PC-9 (cell line): ENCODE data around the gene CRACDL. TPM values are rescaled to one million over a fixed set of nuclear protein-coding genes. Genes with fewer than 3 reads are reported as not detected.

Experiments used
- BruUV-seq: library from RNA; stranded (reverse); fragments of 400-500 nt; replicated peaks from 2 replicates; lab custom pipeline; 2021; lab: Mats Ljungman, UMichigan
- CTCF ChIA-PET: fragments of 300-600 bp; sonication (Branson Sonifier 250); formaldehyde crosslinking; loops from one replicate; lab custom pipeline; 2022; ENCODE audit warnings: antibody characterized with exemption; lab: Charles Lee
- POLR2A ChIA-PET: fragments of 300-600 bp; sonication (Branson Sonifier 250); formaldehyde crosslinking; loops from one replicate; lab custom pipeline; 2022; ENCODE audit warnings: antibody characterized with exemption; ENCODE audit not compliant: unreplicated experiment; lab: Charles Lee
- DNase-seq, 2 experiments: peaks; one replicate each; pipeline versions ENCODE4 v3.0.0 to v3.0.0-alpha.2; 2015 to 2022; ENCODE audit warnings: mixed read lengths in 1 of 2
- H2AFZ ChIP-seq: fragments of 200-600 bp; sonication (generic); 2 replicates; pipeline ENCODE4 v1.8.1; 2017; ENCODE audit warnings: antibody characterized with exemption
- H3F3A ChIP-seq: fragments of 200-600 bp; sonication (generic); 2 replicates; pipeline ENCODE4 v1.8.1; 2017; ENCODE audit warnings: antibody characterized with exemption, mild to moderate bottlenecking, low read depth; ENCODE audit not compliant: insufficient read depth
- H3K27ac ChIP-seq: fragments of 200-600 bp; sonication (generic); 2 replicates; pipeline ENCODE4 v1.6.1; 2016; ENCODE audit warnings: mixed run types
- H3K27me3 ChIP-seq: fragments of 200-600 bp; sonication (generic); 2 replicates; pipeline ENCODE4 v1.6.1; 2016; ENCODE audit warnings: low read depth, mixed run types; ENCODE audit not compliant: insufficient read depth
- H3K36me3 ChIP-seq: fragments of 200-600 bp; sonication (generic); 2 replicates; pipeline ENCODE4 v1.6.1; 2016; ENCODE audit warnings: low read depth, mixed run types
- H3K4me1 ChIP-seq: fragments of 200-600 bp; sonication (generic); replicated peaks from 2 replicates; pipeline ENCODE4 v1.6.1; 2016; ENCODE audit warnings: mixed run types; ENCODE audit not compliant: insufficient read depth
- H3K4me2 ChIP-seq: fragments of 200-600 bp; sonication (generic); 2 replicates; pipeline ENCODE4 v1.6.1; 2017; ENCODE audit warnings: mixed run types
- H3K4me3 ChIP-seq: fragments of 200-600 bp; sonication (generic); 2 replicates; pipeline ENCODE4 v1.6.1; 2016; ENCODE audit warnings: mixed run types
- H3K79me2 ChIP-seq: fragments of 200-600 bp; sonication (generic); 2 replicates; pipeline ENCODE4 v1.6.1; 2017; ENCODE audit warnings: low read depth, mixed run types
- H3K9me2 ChIP-seq: fragments of 200-600 bp; sonication (generic); 2 replicates; pipeline ENCODE4 v1.8.1; 2017; ENCODE audit warnings: mild to moderate bottlenecking; ENCODE audit not compliant: insufficient read depth
- H3K9me3 ChIP-seq: fragments of 200-600 bp; sonication (generic); 2 replicates; pipeline ENCODE4 v1.8.1; 2016; ENCODE audit warnings: low read depth; ENCODE audit not compliant: insufficient read depth
- H4K20me1 ChIP-seq: fragments of 200-600 bp; sonication (generic); 2 replicates; pipeline ENCODE4 v1.8.1; 2017; ENCODE audit not compliant: insufficient read depth
- EZH2 ChIP-seq: fragments of 200-600 bp; sonication (generic); IDR thresholded peaks from 2 replicates; pipeline ENCODE4 v1.8.0; 2017; ENCODE audit warnings: antibody characterized with exemption, low read depth
- intact Hi-C: fragments of 100-400 bp; cut with micrococcal nuclease; formaldehyde crosslinking; loops from one replicate; pipeline ENCODE4 v1.10.0; 2022; ENCODE audit not compliant: unreplicated experiment
- total RNA-seq: library from RNA; stranded (reverse); gene quantifications from 2 replicates; pipeline ENCODE4 v1.2.3, GENCODE V29; 2021
- TF ChIP-seq, protein P1 (sequence below): fragments of 200-600 bp; sonication (generic); conservative IDR thresholded peaks from 2 replicates; pipeline ENCODE4 v1.6.1; 2017; ENCODE audit warnings: mixed run types, antibody characterized with exemption, mild to moderate bottlenecking, moderate library complexity

The CRACDL gene
- total RNA-seq, 1 experiment from 2014 or later: 33.7 TPM

DNA sequence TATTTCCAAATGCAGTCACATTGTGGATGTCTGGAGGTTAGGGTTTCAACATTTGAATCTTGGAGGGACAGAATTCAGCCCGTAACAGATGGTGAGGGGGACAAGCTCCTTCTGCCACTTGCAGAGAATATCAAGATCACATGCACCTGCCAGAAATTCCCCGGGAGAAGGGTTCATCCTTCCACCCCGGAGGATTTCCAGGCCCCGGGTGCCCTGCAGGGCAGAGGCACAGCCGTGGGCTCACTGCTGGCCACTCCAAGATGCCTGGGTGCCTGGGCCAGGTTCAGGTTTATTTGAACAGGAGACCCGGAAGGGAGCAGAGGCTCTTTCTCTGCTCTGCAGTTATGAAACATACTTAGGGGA lies 166.9 kb downstream of the CRACDL start:
- Histone ChIP-seq H3F3A (peaks cover 21% of the 10 kb centered on the region), H3K4me1 (peaks cover 34% of the 10 kb centered on the region), H3K79me2 (no peaks in the 10 kb centered on the region), H3K36me3 (no peaks in the 10 kb centered on the region), H3K4me2 (0 out of 2 replicates have a peak overlapping the region, but pooled peaks have one; percentile 2), H3K27ac (no peak overlapping the region), H2AFZ (no peak overlapping the region), H4K20me1 (no peaks in the 10 kb centered on the region), H3K27me3 (no peaks in the 10 kb centered on the region), H3K4me3 (no peak overlapping the region), H3K9me3 (no peaks in the 10 kb centered on the region), H3K9me2 (no peaks in the 10 kb centered on the region)
- DNase-seq: no peak
- no TSS peak for BruUV-seq
- intact Hi-C loops: no loop called here
- no peak for TF ChIP-seq EZH2
- TF ChIP-seq, protein P1, sequence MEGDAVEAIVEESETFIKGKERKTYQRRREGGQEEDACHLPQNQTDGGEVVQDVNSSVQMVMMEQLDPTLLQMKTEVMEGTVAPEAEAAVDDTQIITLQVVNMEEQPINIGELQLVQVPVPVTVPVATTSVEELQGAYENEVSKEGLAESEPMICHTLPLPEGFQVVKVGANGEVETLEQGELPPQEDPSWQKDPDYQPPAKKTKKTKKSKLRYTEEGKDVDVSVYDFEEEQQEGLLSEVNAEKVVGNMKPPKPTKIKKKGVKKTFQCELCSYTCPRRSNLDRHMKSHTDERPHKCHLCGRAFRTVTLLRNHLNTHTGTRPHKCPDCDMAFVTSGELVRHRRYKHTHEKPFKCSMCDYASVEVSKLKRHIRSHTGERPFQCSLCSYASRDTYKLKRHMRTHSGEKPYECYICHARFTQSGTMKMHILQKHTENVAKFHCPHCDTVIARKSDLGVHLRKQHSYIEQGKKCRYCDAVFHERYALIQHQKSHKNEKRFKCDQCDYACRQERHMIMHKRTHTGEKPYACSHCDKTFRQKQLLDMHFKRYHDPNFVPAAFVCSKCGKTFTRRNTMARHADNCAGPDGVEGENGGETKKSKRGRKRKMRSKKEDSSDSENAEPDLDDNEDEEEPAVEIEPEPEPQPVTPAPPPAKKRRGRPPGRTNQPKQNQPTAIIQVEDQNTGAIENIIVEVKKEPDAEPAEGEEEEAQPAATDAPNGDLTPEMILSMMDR: no peak
- ChIA-PET CTCF (no interaction called here), POLR2A (no interaction called here)

DNA sequence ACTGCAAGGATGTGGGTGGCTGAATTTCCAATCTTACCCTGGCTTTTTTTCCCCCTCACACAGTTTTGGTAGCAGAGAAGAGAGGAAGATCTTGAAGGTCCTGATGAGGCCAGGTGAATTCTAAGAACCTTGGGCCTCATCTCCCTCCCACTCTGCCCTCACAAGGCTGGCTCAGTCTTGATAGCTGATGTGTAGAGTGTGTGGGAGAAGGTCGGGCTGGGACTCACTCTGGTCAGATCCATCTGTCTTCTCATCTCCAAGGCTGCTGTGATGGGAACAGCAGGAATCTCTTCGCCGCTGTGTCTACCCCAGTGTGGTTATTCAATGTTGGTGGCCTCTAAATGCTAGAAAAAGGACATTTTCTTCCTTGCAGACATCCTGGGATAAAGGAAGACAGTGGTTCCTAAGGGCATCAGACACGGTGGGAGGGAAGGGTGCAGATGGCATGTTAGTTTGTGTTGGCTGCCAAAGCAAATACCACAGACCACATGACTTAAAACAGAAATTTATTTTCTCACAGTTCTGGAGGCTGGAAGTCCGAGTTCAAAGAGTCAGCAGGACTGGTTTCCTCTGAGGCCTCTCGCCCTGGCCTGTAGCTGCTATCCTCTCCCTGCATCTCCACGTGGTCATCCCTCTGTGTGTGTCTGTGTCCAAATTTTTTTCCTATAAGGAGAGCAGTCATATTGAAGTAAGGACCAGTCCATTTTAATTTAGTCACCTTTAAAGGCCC lies 167.5 kb downstream of the CRACDL start:
- peak; percentile 32 to 76 for DNase-seq
- 0 out of 2 replicates have a peak overlapping the region, but pooled peaks have one; percentile 2 for H3K4me2 ChIP-seq

DNA sequence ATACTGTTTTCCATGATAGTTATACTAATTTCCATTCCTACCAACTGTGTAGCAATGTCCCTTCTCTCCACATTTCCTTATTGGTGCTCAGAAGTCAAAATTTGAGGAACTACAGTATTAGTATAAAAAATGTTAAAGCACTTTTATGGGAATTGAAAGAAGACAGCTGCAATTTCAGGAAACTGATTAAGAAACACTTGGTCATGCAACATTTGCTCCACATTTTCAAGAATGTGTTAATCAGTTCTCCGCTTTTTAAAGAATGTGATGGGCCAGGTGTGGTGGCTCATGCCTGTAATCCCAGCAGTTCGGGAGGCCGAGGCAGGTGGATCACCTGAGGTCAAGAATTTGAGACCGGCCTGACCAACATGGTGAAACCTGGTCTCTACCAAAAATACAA lies 171.5 kb downstream of the CRACDL start:
- no peak for TF ChIP-seq EZH2
- TF ChIP-seq, protein P1: no peak
- no peak overlapping the region for H3K27ac ChIP-seq
- intact Hi-C loops: no loop called here
- H3K9me3 ChIP-seq: no peaks in the 10 kb centered on the region
- CTCF ChIA-PET: no interaction called here
- H3K27me3 ChIP-seq: no peaks in the 10 kb centered on the region
- no peak overlapping the region for H3K4me2 ChIP-seq
- H3K4me3 ChIP-seq: no peak overlapping the region
- POLR2A ChIA-PET: no interaction called here
- no peaks in the 10 kb centered on the region for H3K79me2 ChIP-seq
- H3K9me2 ChIP-seq: no peaks in the 10 kb centered on the region
- peaks cover 24% of the 10 kb centered on the region for H3F3A ChIP-seq
- no peak for DNase-seq
- H4K20me1 ChIP-seq: no peaks in the 10 kb centered on the region
- peaks cover 48% of the 10 kb centered on the region for H3K4me1 ChIP-seq
- H2AFZ ChIP-seq: no peak overlapping the region
- no peaks in the 10 kb centered on the region for H3K36me3 ChIP-seq
- no TSS peak for BruUV-seq

More for the DNA sequence above, 167.5 kb downstream of the CRACDL start:
- BruUV-seq: no TSS peak
- Histone ChIP-seq H3K4me3 (no peak overlapping the region), H3K27me3 (no peaks in the 10 kb centered on the region), H3K36me3 (no peaks in the 10 kb centered on the region), H4K20me1 (no peaks in the 10 kb centered on the region), H3K79me2 (no peaks in the 10 kb centered on the region), H2AFZ (no peak overlapping the region), H3F3A (peaks cover 21% of the 10 kb centered on the region), H3K27ac (no peak overlapping the region), H3K9me2 (no peaks in the 10 kb centered on the region), H3K4me1 (peaks cover 34% of the 10 kb centered on the region), H3K9me3 (no peaks in the 10 kb centered on the region)
- ChIA-PET POLR2A (interaction anchor here (0.5 to 0.6 kb wide), 2 partner anchors 104 to 298 kb away, joined by 5 to 7 read pairs; no protein-coding TSS in a partner anchor), CTCF (interaction anchor here (0.6 kb wide), 1 partner anchor 37 kb away, joined by 3 read pairs; the partner anchor contains the start of gene MGAT4A)
- intact Hi-C loops: no loop called here
- TF ChIP-seq, protein P1: no peak
- TF ChIP-seq EZH2: no peak
